ENCODE results near the gene TIPARP.
A peak's percentile ranks its signal among the peaks of the same experiment; 100 is the strongest.

The TIPARP gene

GRCh38 chr3:156744631-156745030 lies 70.2 kb downstream of the TIPARP start:
- DNase-seq = no peak

DNA sequence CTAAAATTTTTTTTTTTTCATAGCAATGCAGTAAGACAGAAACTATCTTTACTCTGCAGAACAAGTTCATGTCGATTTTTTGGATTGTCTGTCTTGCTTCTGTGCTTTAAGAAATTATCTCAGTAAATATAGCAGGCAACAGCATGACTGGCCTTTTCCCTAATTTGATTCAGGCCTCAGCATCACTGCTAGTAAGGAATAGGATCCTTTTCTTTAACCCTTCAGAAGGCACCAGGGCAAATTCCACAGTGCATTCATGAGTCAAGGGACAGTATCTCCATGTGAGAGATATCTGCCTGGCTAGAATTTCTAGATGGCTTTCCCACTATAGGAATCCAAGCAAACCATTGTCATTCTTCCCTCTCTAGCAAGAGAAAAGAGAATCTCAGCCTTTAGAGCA lies 71.4 kb downstream of the TIPARP start:
- no peak for DNase-seq

GRCh38 chr3:156747046-156747445 lies 72.7 kb downstream of the TIPARP start:
- DNase-seq = no peak

GRCh38 chr3:156749244-156749643 lies 74.9 kb downstream of the TIPARP start:
- DNase-seq = peak; percentile 48

- DNase-seq = peak; percentile 61
These were observed 75.9 kb downstream of the TIPARP start for GRCh38 chr3:156750191-156750873.

GRCh38 chr3:156750874-156751245 lies 76.5 kb downstream of the TIPARP start:
- peak; percentile 80 for DNase-seq

DNA sequence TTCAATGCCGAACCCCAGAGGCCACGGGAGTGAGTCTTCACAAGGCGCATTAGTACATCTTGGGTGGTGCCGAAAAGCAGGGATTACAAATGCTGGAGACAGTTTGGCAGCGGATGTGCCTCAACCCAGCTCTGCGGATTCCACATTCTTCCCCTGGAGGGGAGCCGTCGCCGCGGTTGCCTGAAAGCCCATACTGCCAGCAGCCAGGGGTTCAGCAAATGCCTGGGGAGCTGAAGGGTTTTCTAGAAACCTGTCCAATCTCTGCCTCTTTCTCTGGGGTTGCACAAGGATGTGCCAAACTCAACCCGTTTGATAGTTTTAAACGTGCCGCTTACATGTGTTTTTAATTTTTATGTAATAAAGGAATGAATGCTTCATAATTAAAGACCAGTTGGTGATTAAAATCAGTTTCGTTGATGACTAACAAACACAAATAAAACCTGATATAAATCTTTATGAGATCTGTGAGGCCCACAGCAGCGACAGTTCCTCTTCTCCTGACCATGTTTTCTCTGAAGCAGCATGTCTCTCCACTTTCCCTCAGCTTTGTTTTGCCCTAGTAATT lies 77.2 kb downstream of the TIPARP start:
- peak; percentile 96 for DNase-seq

Measured in fibroblast of skin of back (primary cell).